CD8-positive, alpha-beta memory T cell (primary cell): Measurements from ENCODE around the gene TLCD1. TPM values are rescaled to one million over a fixed set of nuclear protein-coding genes. Genes with fewer than 3 reads are reported as not detected.
A peak's percentile ranks its signal among the peaks of the same experiment; 100 is the strongest.

Source experiments
- CTCF ChIA-PET: fragments of 350-600 bp; sonication (Branson Sonifier 250); formaldehyde crosslinking; loops from one replicate; lab custom pipeline; 2021; ENCODE audit warnings: antibody characterized with exemption; lab: Charles Lee
- POLR2A ChIA-PET: fragments of 350-600 bp; sonication (Branson Sonifier 250); formaldehyde crosslinking; loops from one replicate; lab custom pipeline; 2021; ENCODE audit warnings: antibody characterized with exemption; lab: Charles Lee
- DNase-seq, 5 donors: peaks; one replicate each; pipeline versions ENCODE4 v3.0.0 to v3.0.0-alpha.2; 2020 to 2022; ENCODE audit warnings: mixed read lengths in 1 of 5
- H3K27ac ChIP-seq: one replicate; pipeline ENCODE4 v1.7.0; 2013; ENCODE audit warnings: low read depth, mild to moderate bottlenecking, low read length, moderate library complexity
- H3K27me3 ChIP-seq: 2 replicates; pipeline ENCODE4 v1.7.0; 2013; ENCODE audit warnings: low read length, mild to moderate bottlenecking; ENCODE audit not compliant: insufficient read depth, poor library complexity, severe bottlenecking
- H3K36me3 ChIP-seq: 2 replicates; pipeline ENCODE4 v1.7.0; 2013; ENCODE audit warnings: mild to moderate bottlenecking, low read length, moderate library complexity; ENCODE audit not compliant: insufficient read depth
- H3K4me1 ChIP-seq: 2 replicates; pipeline ENCODE4 v1.7.0; 2013; ENCODE audit warnings: mild to moderate bottlenecking, low read length, moderate library complexity; ENCODE audit not compliant: insufficient read depth
- H3K4me3 ChIP-seq: 2 replicates; pipeline ENCODE4 v1.7.0; 2013; ENCODE audit warnings: mild to moderate bottlenecking, low read length
- H3K9me3 ChIP-seq: 2 replicates; pipeline ENCODE4 v1.7.0; 2013; ENCODE audit warnings: mild to moderate bottlenecking, low read length
- H3K27ac Mint-ChIP-seq, 8 donors: one replicate each; pipeline ENCODE4 v1.8.0; 2020 to 2021; ENCODE audit warnings: mixed read lengths in 8 of 8, mild to moderate bottlenecking in 6 of 8, inconsistent platforms in 3 of 8, moderate library complexity in 3 of 8
- H3K27me3 Mint-ChIP-seq, 2 donors: one replicate each; pipeline ENCODE4 v1.8.0; 2020 to 2021; ENCODE audit warnings: mixed read lengths in 2 of 2, mild to moderate bottlenecking in 1 of 2, moderate library complexity in 1 of 2
- H3K36me3 Mint-ChIP-seq, 3 donors: one replicate each; pipeline ENCODE4 v1.8.0; 2020 to 2021; ENCODE audit warnings: mixed read lengths in 3 of 3, inconsistent platforms in 1 of 3, mild to moderate bottlenecking in 1 of 3
- H3K4me1 Mint-ChIP-seq, 3 donors: one replicate each; pipeline ENCODE4 v1.8.0; 2020 to 2021; ENCODE audit warnings: mixed read lengths in 3 of 3, inconsistent platforms in 1 of 3, mild to moderate bottlenecking in 1 of 3
- H3K4me3 Mint-ChIP-seq, 7 donors: one replicate each; pipeline ENCODE4 v1.8.0; 2020 to 2021; ENCODE audit warnings: mixed read lengths in 7 of 7, mild to moderate bottlenecking in 6 of 7, moderate library complexity in 4 of 7, inconsistent platforms in 2 of 7
- H3K9me3 Mint-ChIP-seq, 5 donors: one replicate each; pipeline ENCODE4 v1.8.0; 2020 to 2022; ENCODE audit warnings: mixed read lengths in 5 of 5, mild to moderate bottlenecking in 3 of 5, moderate library complexity in 2 of 5, inconsistent platforms in 1 of 5
- polyA plus RNA-seq: library from polyadenylated mRNA; unstranded; fragments of 300-500 nt; fragmentation: Illumina TruSeq; gene quantifications from one replicate; pipeline ENCODE4 v1.2.3, GENCODE V29; 2021
- total RNA-seq, 2 experiments: library from RNA; stranded (reverse); gene quantifications; one replicate each; pipeline ENCODE4 v1.2.3, GENCODE V29; 2021

TLCD1 gene
- total and polyA plus RNA-seq, 3 experiments from 2014 or later: 36.5 to 38.9 TPM; not detected in 1

GRCh38 chr17:28720247-28720996 lies 5.6 kb downstream of the TLCD1 start:
- ChIA-PET POLR2A (interaction anchor here (0.9 to 4.1 kb wide), 15 partner anchors 8 to 385 kb away, joined by 3 to 65 read pairs (median 6); partner anchors contain the start of genes DHRS13, FAM222B, IFT20 and NEK8), CTCF (interaction anchor here (1.0 to 14.8 kb wide), 7 partner anchors 8 to 232 kb away, joined by 3 to 579 read pairs (median 7); partner anchors contain the start of genes BLTP2, FLOT2, NEK8 and PHF12)
- peaks cover 8 to 15% of the 10 kb centered on the region in 2 donors for H3K27me3 Mint-ChIP-seq
- peaks cover 3 to 55% (median 19%) of the 10 kb centered on the region in 3 donors for H3K36me3 Mint-ChIP-seq
- H3K9me3 Mint-ChIP-seq: no peaks in the 10 kb centered on the region
- Histone ChIP-seq H3K4me3 (peak overlapping the region; percentile 74), H3K27me3 (peaks cover 8% of the 10 kb centered on the region), H3K36me3 (peaks cover 35% of the 10 kb centered on the region), H3K9me3 (no peaks in the 10 kb centered on the region), H3K27ac (peak overlapping the region; percentile 73), H3K4me1 (peaks cover 38% of the 10 kb centered on the region)
- peak overlapping the region; percentile 95 to 98 (median 98) for H3K27ac Mint-ChIP-seq
- peak in 3 of 5 donors; percentile 27 to 59 (median 33) for DNase-seq
- peaks cover 57 to 71% (median 63%) of the 10 kb centered on the region in 3 donors for H3K4me1 Mint-ChIP-seq
- peak overlapping the region; percentile 94 to 99 (median 98) for H3K4me3 Mint-ChIP-seq

DNA sequence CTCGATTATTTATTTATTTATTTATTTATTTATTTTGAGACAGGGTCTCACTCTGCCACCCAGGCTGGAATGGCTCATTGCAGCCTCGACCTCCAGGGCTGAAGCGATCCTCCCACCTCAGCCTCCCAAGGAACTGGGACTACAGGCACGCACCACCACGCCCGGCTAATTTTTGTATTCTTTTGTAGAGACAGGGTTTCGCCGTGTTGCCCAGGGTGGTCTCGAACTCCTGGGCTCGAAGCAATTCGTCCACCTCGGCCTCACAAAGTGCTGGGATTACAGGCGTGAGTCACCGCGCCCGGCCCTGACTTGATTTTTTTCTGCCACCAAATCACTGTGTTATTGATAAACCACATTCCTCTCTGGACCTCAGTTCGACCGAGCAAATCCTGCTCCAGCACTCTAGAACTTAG lies 7.0 kb downstream of the TLCD1 start:
- Histone ChIP-seq H3K9me3 (no peaks in the 10 kb centered on the region), H3K4me1 (peaks cover 31% of the 10 kb centered on the region), H3K4me3 (peak overlapping the region; percentile 74), H3K27me3 (peaks cover 8% of the 10 kb centered on the region), H3K36me3 (peaks cover 28% of the 10 kb centered on the region), H3K27ac (peak overlapping the region; percentile 73)
- peaks cover 17 to 24% of the 10 kb centered on the region in 2 donors for H3K27me3 Mint-ChIP-seq
- H3K27ac Mint-ChIP-seq: peak overlapping the region; percentile 95 to 98 (median 98)
- CTCF ChIA-PET: interaction anchor here (0.7 to 14.8 kb wide), 10 partner anchors 8 to 234 kb away, joined by 3 to 579 read pairs (median 5); partner anchors contain the start of genes BLTP2, ERAL1, NEK8 and PHF12
- H3K9me3 Mint-ChIP-seq: no peaks in the 10 kb centered on the region
- peaks cover 3 to 41% (median 15%) of the 10 kb centered on the region in 3 donors for H3K36me3 Mint-ChIP-seq
- POLR2A ChIA-PET: interaction anchor here (0.9 to 4.1 kb wide), 15 partner anchors 8 to 362 kb away, joined by 3 to 65 read pairs (median 6); partner anchors contain the start of genes BLTP2, DHRS13, FAM222B and NEK8
- peaks cover 44 to 57% (median 50%) of the 10 kb centered on the region in 3 donors for H3K4me1 Mint-ChIP-seq
- DNase-seq: no peak
- H3K4me3 Mint-ChIP-seq: peak overlapping the region; percentile 94 to 99 (median 98)

DNA sequence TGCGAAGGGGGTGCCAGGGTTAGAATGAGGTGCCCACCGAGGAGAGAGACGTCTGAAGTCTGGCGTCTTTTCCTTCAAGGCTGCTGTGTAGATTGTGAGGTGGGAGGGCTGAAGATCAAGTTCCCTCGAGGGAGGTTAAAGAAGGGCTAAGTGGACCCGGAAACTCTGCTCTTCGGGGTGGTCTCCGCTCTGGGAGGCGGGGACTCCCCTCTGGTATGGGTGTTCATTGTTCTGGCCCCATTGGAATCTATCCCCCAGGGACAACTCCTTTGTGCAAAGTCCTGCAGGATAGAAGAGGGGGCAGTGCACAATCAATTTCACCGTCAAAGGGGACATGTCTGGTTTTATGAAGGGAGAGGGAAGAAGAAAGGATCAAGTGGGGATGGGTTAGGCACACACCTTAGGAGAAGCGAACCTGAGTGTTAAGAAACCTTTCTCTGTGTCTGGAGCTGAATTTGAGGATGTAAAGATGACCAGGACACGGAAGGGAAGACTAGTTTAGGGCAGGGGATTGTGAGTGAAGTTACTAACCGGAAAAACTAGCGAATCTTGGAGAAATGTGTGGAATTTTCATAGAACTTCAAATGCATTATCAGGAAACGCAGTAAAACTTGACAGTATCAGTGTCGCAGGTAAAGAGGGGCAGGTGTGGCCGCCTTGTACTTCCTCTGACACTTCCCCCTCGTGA lies 7.6 kb downstream of the TLCD1 start:
- peaks cover 8% of the 10 kb centered on the region for H3K27me3 ChIP-seq
- H3K36me3 ChIP-seq: peaks cover 28% of the 10 kb centered on the region
- H3K9me3 Mint-ChIP-seq: no peaks in the 10 kb centered on the region
- no peak for DNase-seq
- H3K9me3 ChIP-seq: no peaks in the 10 kb centered on the region
- H3K27ac ChIP-seq: no peak overlapping the region
- H3K27me3 Mint-ChIP-seq: peaks cover 17 to 22% of the 10 kb centered on the region in 2 donors
- peaks cover 42 to 51% (median 47%) of the 10 kb centered on the region in 3 donors for H3K4me1 Mint-ChIP-seq
- ChIA-PET CTCF (interaction anchor here (3.0 to 14.8 kb wide), 2 partner anchors 28 to 234 kb away, joined by 19 to 579 read pairs; partner anchors contain the start of genes PHF12 and TRAF4), POLR2A (interaction anchor here (1.9 to 4.1 kb wide), 3 partner anchors 8 to 233 kb away, joined by 26 to 65 read pairs (median 53); partner anchors contain the start of genes NEK8, PHF12 and PROCA1)
- peak overlapping the region; percentile 26 to 74 (median 53) for H3K4me3 Mint-ChIP-seq
- peaks cover 3 to 36% (median 12%) of the 10 kb centered on the region in 3 donors for H3K36me3 Mint-ChIP-seq
- H3K4me3 ChIP-seq: no peak overlapping the region
- H3K27ac Mint-ChIP-seq: peak overlapping the region in 6 of 8 donors; percentile 2 to 78 (median 54)
- peaks cover 31% of the 10 kb centered on the region for H3K4me1 ChIP-seq

DNA sequence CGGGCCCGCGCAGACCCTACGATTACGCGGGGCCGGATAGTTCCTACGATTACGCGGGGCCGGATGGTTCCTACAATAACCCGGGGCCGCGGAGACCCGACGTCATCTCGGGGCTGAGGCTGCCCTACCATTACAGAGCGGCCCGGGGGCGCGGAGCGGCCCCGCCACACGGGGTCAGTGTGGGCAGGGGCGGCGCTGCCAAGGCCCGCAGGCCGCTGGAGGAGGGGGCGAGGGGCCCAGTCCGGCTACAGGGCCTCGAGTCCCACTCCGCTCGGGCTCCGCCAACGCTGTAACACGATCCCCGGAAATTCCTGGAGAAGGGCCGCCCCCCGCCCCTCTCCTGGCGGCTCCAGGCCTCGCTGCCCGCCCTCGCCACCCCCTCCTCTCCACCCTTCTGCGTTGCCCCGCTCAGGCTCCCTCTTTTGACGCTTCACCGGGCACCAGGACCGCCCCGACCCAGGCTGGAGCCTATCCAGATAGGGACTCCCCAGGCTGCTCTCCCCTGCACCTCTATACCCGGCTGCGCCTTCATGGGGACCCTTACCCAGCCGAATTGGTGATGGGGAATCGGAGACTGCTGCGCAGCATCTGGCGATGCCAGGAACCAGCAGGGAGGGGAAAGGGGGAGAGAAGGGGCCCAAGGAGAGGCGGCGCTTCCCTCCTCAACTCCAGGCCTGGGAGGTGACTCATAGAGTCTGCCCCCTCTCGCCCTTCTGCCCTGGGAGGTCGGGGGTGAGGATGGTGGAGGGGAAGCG lies 8.3 kb downstream of the TLCD1 start, which contains the start of gene RAB34:
RAB34 (minus strand) TSS at position 291 of the 755 bp plus-strand sequence. CDS start 602 bp downstream, outside the sequence.
- CTCF ChIA-PET: no interaction called here
- peaks cover 21% of the 10 kb centered on the region for H3K36me3 ChIP-seq
- peaks cover 8% of the 10 kb centered on the region for H3K27me3 ChIP-seq
- peaks cover 40 to 45% (median 43%) of the 10 kb centered on the region in 3 donors for H3K4me1 Mint-ChIP-seq
- no peaks in the 10 kb centered on the region for H3K9me3 ChIP-seq
- H3K27me3 Mint-ChIP-seq: peaks cover 17 to 22% of the 10 kb centered on the region in 2 donors
- peak within 1 kb of the TSS; percentile 26 to 74 (median 53) for H3K4me3 Mint-ChIP-seq
- no peak within 1 kb of the TSS for H3K27ac ChIP-seq
- POLR2A ChIA-PET: no interaction called here
- no peak within 1 kb of the TSS for H3K4me3 ChIP-seq
- H3K27ac Mint-ChIP-seq: peak within 1 kb of the TSS; percentile 2 to 89 (median 54)
- H3K4me1 ChIP-seq: peaks cover 33% of the 10 kb centered on the region
- H3K36me3 Mint-ChIP-seq: peaks cover 3 to 29% (median 8%) of the 10 kb centered on the region in 3 donors
- H3K9me3 Mint-ChIP-seq: no peaks in the 10 kb centered on the region
- DNase-seq: no peak

GRCh38 chr17:28716740-28717577 lies 9.1 kb downstream of the TLCD1 start:
- ChIA-PET POLR2A (no interaction called here), CTCF (interaction anchor here (1.9 kb wide), 1 partner anchor 10 kb away, joined by 6 read pairs; no protein-coding TSS in a partner anchor)
- H3K27me3 Mint-ChIP-seq: peaks cover 17 to 25% of the 10 kb centered on the region in 2 donors
- peaks cover 8% of the 10 kb centered on the region for H3K27me3 ChIP-seq
- H3K9me3 ChIP-seq: no peaks in the 10 kb centered on the region
- H3K36me3 ChIP-seq: peaks cover 13% of the 10 kb centered on the region
- H3K9me3 Mint-ChIP-seq: no peaks in the 10 kb centered on the region
- no peak overlapping the region for H3K27ac ChIP-seq
- no peak overlapping the region for H3K4me3 Mint-ChIP-seq
- no peak overlapping the region for H3K4me3 ChIP-seq
- H3K27ac Mint-ChIP-seq: peak overlapping the region in 1 of 8 donors; percentile 43
- H3K4me1 Mint-ChIP-seq: peaks cover 40 to 45% (median 45%) of the 10 kb centered on the region in 3 donors
- peaks cover 34% of the 10 kb centered on the region for H3K4me1 ChIP-seq
- H3K36me3 Mint-ChIP-seq: peaks cover 3 to 21% (median 6%) of the 10 kb centered on the region in 3 donors
- no peak for DNase-seq

GRCh38 chr17:28715217-28715616 lies 10.8 kb downstream of the TLCD1 start:
- Histone ChIP-seq H3K4me3 (no peak overlapping the region), H3K36me3 (no peaks in the 10 kb centered on the region), H3K9me3 (no peaks in the 10 kb centered on the region), H3K27me3 (peaks cover 8% of the 10 kb centered on the region), H3K27ac (no peak overlapping the region), H3K4me1 (peaks cover 22% of the 10 kb centered on the region)
- ChIA-PET CTCF (interaction anchor here (1.9 kb wide), 1 partner anchor 12 kb away, joined by 6 read pairs; no protein-coding TSS in a partner anchor), POLR2A (no interaction called here)
- Mint-ChIP-seq H3K27me3 (peaks cover 17 to 25% of the 10 kb centered on the region in 2 donors), H3K4me3 (peak overlapping the region in 1 of 7 donors; percentile 46), H3K27ac (no peak overlapping the region), H3K4me1 (peaks cover 30 to 37% (median 37%) of the 10 kb centered on the region in 3 donors), H3K36me3 (peaks cover 0 to 10% (median 1%) of the 10 kb centered on the region in 3 donors), H3K9me3 (no peaks in the 10 kb centered on the region)
- DNase-seq: no peak
